Common myeloid progenitor, CD34-positive (primary cell): Measurements from ENCODE around the gene PTH1R.

Experiments used
- CTCF ChIA-PET: fragments of 350-600 bp; sonication (Branson Sonifier 250); formaldehyde crosslinking; loops from one replicate; lab custom pipeline; 2021; ENCODE audit warnings: antibody characterized with exemption; lab: Charles Lee
- POLR2A ChIA-PET: fragments of 350-600 bp; sonication (Branson Sonifier 250); formaldehyde crosslinking; loops from one replicate; lab custom pipeline; 2021; ENCODE audit warnings: antibody characterized with exemption; lab: Charles Lee
- DNase-seq, 3 donors: peaks; one replicate each; pipeline versions ENCODE4 v3.0.0 to v3.0.0-alpha.2; 2013
- H3K27ac ChIP-seq, 2 experiments: 1 replicate in 1 of 2; 2 replicates in 1 of 2; pipeline ENCODE4 v1.7.0; 2013; ENCODE audit warnings: inconsistent platforms in 2 of 2, low read length in 2 of 2, mild to moderate bottlenecking in 2 of 2, low read depth in 1 of 2, moderate library complexity in 1 of 2; ENCODE audit not compliant: severe bottlenecking in 2 of 2, insufficient read depth in 1 of 2, poor library complexity in 1 of 2
- H3K27me3 ChIP-seq, 5 experiments: replicated peaks in 2 of 5; 1 replicate in 3 of 5; 2 replicates in 2 of 5; pipeline versions ENCODE4 v1.6.1 to v1.7.0; 2013; ENCODE audit warnings: low read length in 4 of 5, mild to moderate bottlenecking in 2 of 5, moderate library complexity in 2 of 5, inconsistent platforms in 1 of 5; ENCODE audit not compliant: insufficient read depth in 5 of 5, control insufficient read depth in 4 of 5
- H3K36me3 ChIP-seq, 4 experiments: 1 replicate in 2 of 4; 2 replicates in 2 of 4; pipeline versions ENCODE4 v1.6.1 to v1.7.0; 2013; ENCODE audit warnings: low read length in 3 of 4, control low read depth in 1 of 4, mild to moderate bottlenecking in 1 of 4; ENCODE audit not compliant: control insufficient read depth in 4 of 4, insufficient read depth in 4 of 4
- H3K4me1 ChIP-seq, 4 experiments: 1 replicate in 3 of 4; 2 replicates in 1 of 4; pipeline versions ENCODE4 v1.6.1 to v1.7.1; 2013; ENCODE audit warnings: low read length in 3 of 4, mild to moderate bottlenecking in 3 of 4, control low read depth in 1 of 4, inconsistent platforms in 1 of 4, moderate library complexity in 1 of 4; ENCODE audit not compliant: control insufficient read depth in 4 of 4, insufficient read depth in 4 of 4; ENCODE audit errors: control extremely low read depth in 1 of 4
- H3K4me3 ChIP-seq, 7 experiments: 1 replicate in 4 of 7; 2 replicates in 3 of 7; pipeline versions ENCODE4 v1.5.1 to v1.7.0; 2013; ENCODE audit warnings: mild to moderate bottlenecking in 7 of 7, low read length in 6 of 7, moderate library complexity in 6 of 7, inconsistent platforms in 2 of 7, low read depth in 2 of 7, control low read depth in 1 of 7; ENCODE audit not compliant: insufficient read depth in 4 of 7, control insufficient read depth in 1 of 7; ENCODE audit errors: extremely low read depth in 1 of 7
- H3K9me3 ChIP-seq, 5 experiments: 1 replicate in 4 of 5; 2 replicates in 1 of 5; pipeline versions ENCODE4 v1.6.1 to v1.7.1; 2013; ENCODE audit warnings: low read length in 4 of 5, mild to moderate bottlenecking in 2 of 5, inconsistent platforms in 1 of 5, low read depth in 1 of 5, moderate library complexity in 1 of 5; ENCODE audit not compliant: control insufficient read depth in 4 of 5, insufficient read depth in 2 of 5; ENCODE audit errors: control extremely low read depth in 1 of 5
- WGBS: methylation state at CpG from one replicate; pipeline ENCODE4 v1.1.5; 2013; ENCODE audit not compliant: insufficient coverage; 5-methylcytosine and 5-hydroxymethylcytosine counted together

The PTH1R gene

GRCh38 chr3:46883054-46883829, 5.7 kb downstream of the PTH1R start:
- no peak overlapping the region for H3K27ac ChIP-seq
- 7% methylated on average over 42 of the region's 78 CpGs for WGBS
- H3K4me3 ChIP-seq = peak overlapping the region in 4 of 7 experiments; percentile 15 to 62 (median 48)
- peak in 2 of 3 donors; percentile 53 to 61 for DNase-seq
- H3K4me1 ChIP-seq = peaks cover 0 to 20% (median 15%) of the 10 kb centered on the region in 4 experiments
- peaks cover 0 to 48% (median 16%) of the 10 kb centered on the region in 5 experiments for H3K27me3 ChIP-seq
- CTCF ChIA-PET = interaction anchor here (1.0 to 4.7 kb wide), 2 partner anchors 11 to 17 kb away, joined by 3 to 29 read pairs; no protein-coding TSS in a partner anchor
- POLR2A ChIA-PET = no interaction called here
- no peaks in the 10 kb centered on the region for H3K36me3 ChIP-seq
- no peaks in the 10 kb centered on the region for H3K9me3 ChIP-seq

DNA sequence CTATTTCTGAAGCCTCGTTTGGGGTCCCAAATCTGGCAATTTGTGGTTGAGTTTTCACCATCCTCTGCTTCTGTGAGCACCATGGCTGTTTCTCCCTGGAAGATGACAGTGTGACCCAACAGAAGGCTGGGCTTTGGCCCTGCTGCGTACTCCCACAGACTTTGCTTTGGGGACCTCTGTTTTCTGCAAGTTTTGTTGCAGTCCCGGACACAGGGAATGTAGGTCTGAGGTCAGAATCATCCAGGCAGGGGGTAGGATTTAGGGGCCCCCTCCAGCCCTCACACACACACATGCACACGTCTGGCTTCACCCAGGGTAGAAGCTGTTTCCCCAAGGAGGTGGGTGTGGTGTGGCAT, 6.3 kb downstream of the PTH1R start:
- ChIA-PET CTCF (interaction anchor here (1.1 to 4.7 kb wide), 2 partner anchors 11 to 34 kb away, joined by 3 to 29 read pairs; no protein-coding TSS in a partner anchor), POLR2A (no interaction called here)
- no peaks in the 10 kb centered on the region for H3K36me3 ChIP-seq
- H3K4me1 ChIP-seq = peaks cover 0 to 20% (median 15%) of the 10 kb centered on the region in 4 experiments
- peaks cover 0 to 48% (median 16%) of the 10 kb centered on the region in 5 experiments for H3K27me3 ChIP-seq
- no peaks in the 10 kb centered on the region for H3K9me3 ChIP-seq
- WGBS = 67% methylated on average over 3 of the region's 4 CpGs
- no peak for DNase-seq
- no peak overlapping the region for H3K27ac ChIP-seq
- H3K4me3 ChIP-seq = peak overlapping the region in 2 of 7 experiments; percentile 15 to 52

- Histone ChIP-seq H3K27me3 (peaks cover 0 to 48% (median 16%) of the 10 kb centered on the region in 5 experiments), H3K4me1 (peaks cover 0 to 20% (median 16%) of the 10 kb centered on the region in 4 experiments), H3K36me3 (no peaks in the 10 kb centered on the region), H3K9me3 (no peaks in the 10 kb centered on the region), H3K4me3 (no peak overlapping the region), H3K27ac (no peak overlapping the region)
- DNase-seq = no peak
- POLR2A ChIA-PET = no interaction called here
- CTCF ChIA-PET = interaction anchor here (1.1 to 4.7 kb wide), 2 partner anchors 10 to 35 kb away, joined by 3 to 29 read pairs; no protein-coding TSS in a partner anchor
- 91% methylated on average over 5 of the region's 5 CpGs for WGBS
These were observed 6.9 kb downstream of the PTH1R start for GRCh38 chr3:46884427-46884826.

GRCh38 chr3:46884929-46885328, 7.4 kb downstream of the PTH1R start:
- H3K27ac ChIP-seq = no peak overlapping the region
- H3K27me3 ChIP-seq = peaks cover 0 to 48% (median 16%) of the 10 kb centered on the region in 5 experiments
- DNase-seq = no peak
- H3K4me3 ChIP-seq = no peak overlapping the region
- CTCF ChIA-PET = interaction anchor here (1.1 to 4.7 kb wide), 3 partner anchors 10 to 35 kb away, joined by 3 to 29 read pairs (median 3); no protein-coding TSS in a partner anchor
- WGBS = 100% methylated on average over 2 of the region's 7 CpGs
- H3K36me3 ChIP-seq = no peaks in the 10 kb centered on the region
- POLR2A ChIA-PET = no interaction called here
- no peaks in the 10 kb centered on the region for H3K9me3 ChIP-seq
- peaks cover 0 to 25% (median 20%) of the 10 kb centered on the region in 4 experiments for H3K4me1 ChIP-seq

DNA sequence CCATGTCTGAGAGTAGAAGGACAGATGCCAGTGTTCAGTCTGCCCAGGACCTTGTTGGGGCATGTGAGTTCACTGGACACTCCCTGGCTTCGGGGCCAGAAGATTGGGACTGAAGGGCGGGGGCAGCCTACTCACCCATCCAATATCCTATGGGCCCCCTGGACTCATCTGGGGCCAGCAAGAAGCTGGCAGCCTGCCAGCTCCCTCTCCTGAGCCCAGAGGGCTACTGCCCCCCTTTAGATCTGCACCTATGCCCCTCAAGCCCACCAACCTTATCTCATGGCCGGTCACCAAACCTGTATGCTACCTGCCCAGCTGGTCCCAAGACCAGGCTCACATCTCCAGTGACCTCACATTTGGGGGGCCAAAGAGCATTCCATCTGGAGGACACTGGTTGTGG, 8.1 kb downstream of the PTH1R start:
- no peaks in the 10 kb centered on the region for H3K36me3 ChIP-seq
- 100% methylated on average over 3 of the region's 3 CpGs for WGBS
- DNase-seq = no peak
- no peaks in the 10 kb centered on the region for H3K9me3 ChIP-seq
- ChIA-PET POLR2A (no interaction called here), CTCF (interaction anchor here (0.6 to 4.7 kb wide), 3 partner anchors 9 to 34 kb away, joined by 3 to 29 read pairs (median 4); no protein-coding TSS in a partner anchor)
- H3K27me3 ChIP-seq = peaks cover 0 to 41% (median 16%) of the 10 kb centered on the region in 5 experiments
- no peak overlapping the region for H3K4me3 ChIP-seq
- no peak overlapping the region for H3K27ac ChIP-seq
- peaks cover 0 to 32% (median 23%) of the 10 kb centered on the region in 4 experiments for H3K4me1 ChIP-seq

- WGBS = 92% methylated on average over 2 of the region's 7 CpGs
- Histone ChIP-seq H3K4me3 (no peak overlapping the region), H3K4me1 (peaks cover 0 to 31% (median 24%) of the 10 kb centered on the region in 4 experiments), H3K27me3 (peaks cover 0 to 20% (median 14%) of the 10 kb centered on the region in 5 experiments), H3K27ac (no peak overlapping the region), H3K9me3 (no peaks in the 10 kb centered on the region), H3K36me3 (no peaks in the 10 kb centered on the region)
- CTCF ChIA-PET = interaction anchor here (1.2 to 1.4 kb wide), 3 partner anchors 10 to 41 kb away, joined by 3 to 4 read pairs (median 3); no protein-coding TSS in a partner anchor
- DNase-seq = no peak
- POLR2A ChIA-PET = no interaction called here
These were observed 10.5 kb downstream of the PTH1R start for GRCh38 chr3:46887980-46888494.
